LNCaP clone FGC (cell line): Measurements from ENCODE around the gene PLEKHM2.

Experiments
- DNase-seq: peaks from one replicate; pipeline ENCODE4 v3.0.0-alpha.2; 2011; ENCODE audit warnings: low read depth
- H3K4me3 ChIP-seq: 2 replicates; pipeline ENCODE4 v1.5.1; 2011; ENCODE audit warnings: mild to moderate bottlenecking, low read depth, low read length, control low read depth
- CTCF ChIP-seq: IDR thresholded peaks from 2 replicates; pipeline ENCODE4 v1.5.1; 2012; ENCODE audit warnings: mild to moderate bottlenecking; ENCODE audit not compliant: control insufficient read depth, insufficient read depth; ENCODE audit errors: extremely low read depth

Gene PLEKHM2

GRCh38 chr1:15684042-15684461, at the start of gene PLEKHM2:
Gene PLEKHM2, plus strand, starts transcription at chr1:15684320. Its CDS starts 239 bp downstream, at chr1:15684559.
- peak within 1 kb of the TSS; percentile 67 for H3K4me3 ChIP-seq
- no peak for TF ChIP-seq CTCF
- DNase-seq = no peak

GRCh38 chr1:15636436-15636835, 47.7 kb upstream of the PLEKHM2 start:
- DNase-seq = no peak
- no peak overlapping the region for H3K4me3 ChIP-seq
- no peak for TF ChIP-seq CTCF

DNA sequence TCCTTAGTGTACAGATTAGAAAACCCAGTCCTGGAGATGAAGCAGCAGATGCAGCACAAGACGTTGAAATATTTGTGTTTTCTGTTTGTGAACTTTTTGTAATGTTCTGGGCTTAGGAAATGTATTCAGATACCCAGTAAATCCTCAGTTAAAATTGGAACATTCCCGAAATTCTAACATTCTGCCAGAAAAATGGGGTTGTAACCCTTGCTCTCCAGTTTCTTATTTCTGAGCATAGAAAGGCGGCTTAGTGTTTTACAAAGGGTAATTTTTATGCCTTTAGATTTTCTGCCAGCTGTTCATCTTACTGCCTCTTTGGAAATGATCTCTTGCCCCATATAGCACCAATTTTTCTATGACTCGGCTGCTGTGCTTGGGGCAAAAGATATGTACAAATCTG, 46.3 kb upstream of the PLEKHM2 start:
- no peak for TF ChIP-seq CTCF
- no peak for DNase-seq
- H3K4me3 ChIP-seq = no peak overlapping the region

DNA sequence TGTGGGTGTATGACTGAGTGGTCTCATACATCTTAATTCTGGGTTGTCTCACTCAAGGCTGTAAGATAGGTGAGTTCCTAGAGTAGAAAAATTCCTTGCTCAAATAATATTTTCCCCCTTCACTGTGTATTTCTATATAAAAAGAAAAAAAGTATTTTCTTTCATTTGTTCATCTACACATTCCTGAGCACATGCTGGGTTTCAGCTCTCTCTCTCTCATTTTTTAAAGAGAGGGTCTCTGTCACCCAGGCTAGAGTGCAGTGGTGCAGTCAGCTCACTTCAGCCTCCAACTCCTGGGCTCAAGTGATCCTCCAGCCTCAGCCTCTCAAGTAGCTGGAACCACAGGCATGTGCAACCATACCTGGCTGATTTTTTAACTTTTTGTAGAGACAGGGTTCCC, 44.9 kb upstream of the PLEKHM2 start:
- TF ChIP-seq CTCF = no peak
- DNase-seq = no peak
- H3K4me3 ChIP-seq = no peak overlapping the region

GRCh38 chr1:15639931-15640330, 44.2 kb upstream of the PLEKHM2 start:
- no peak for TF ChIP-seq CTCF
- no peak overlapping the region for H3K4me3 ChIP-seq
- no peak for DNase-seq

DNA sequence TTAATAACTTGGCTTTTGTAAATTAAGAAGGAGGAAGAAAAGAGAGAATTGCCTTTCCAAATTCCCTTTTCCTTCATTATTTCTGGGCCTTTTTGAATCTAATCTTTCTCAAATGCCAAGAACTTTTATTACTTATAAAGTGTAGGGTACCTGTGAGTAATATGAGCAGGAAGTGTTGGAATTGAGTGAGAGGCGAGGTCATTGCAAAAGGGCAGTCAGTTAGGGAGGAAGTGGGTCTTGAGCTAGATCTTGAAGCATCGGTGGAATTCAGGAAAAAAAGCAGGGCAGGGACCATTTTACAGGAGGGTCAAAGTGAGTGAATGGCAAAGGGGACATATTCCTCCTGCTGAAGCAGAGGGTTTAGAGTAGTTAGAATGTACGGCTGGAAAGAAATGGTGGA, 43.5 kb upstream of the PLEKHM2 start:
- no peak for DNase-seq
- no peak overlapping the region for H3K4me3 ChIP-seq
- no peak for TF ChIP-seq CTCF

DNA sequence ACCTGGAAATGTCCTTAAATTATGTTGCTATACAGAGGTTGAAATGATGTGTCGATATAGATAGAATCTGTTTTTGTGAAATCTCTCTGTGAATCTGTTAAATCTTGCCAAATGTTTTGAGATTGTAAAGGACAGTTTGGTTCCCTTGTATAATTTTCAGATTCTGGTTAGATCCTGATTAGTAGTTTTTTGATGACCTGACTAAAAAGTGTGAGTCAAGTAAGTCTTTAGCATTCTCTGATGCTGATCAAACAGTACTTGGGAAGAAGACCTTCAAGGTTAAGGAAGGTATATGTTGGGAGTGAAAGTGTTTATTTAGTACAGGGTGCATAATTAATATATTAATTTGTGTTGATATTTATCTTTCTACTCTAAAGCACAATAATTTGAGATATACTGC, 34.2 kb upstream of the PLEKHM2 start:
- DNase-seq = no peak
- no peak for TF ChIP-seq CTCF
- H3K4me3 ChIP-seq = no peak overlapping the region
